HL-60/S4 (cell line): ENCODE measurements around the gene ASB7.
"Not testable (repeated sequence)": the region's sequence is repeated elsewhere in the genome, so short reads cannot be mapped to it uniquely, and the experiment has no call there.

Source experiments
- in situ Hi-C: fragments of 300-500 bp; cut with MboI; formaldehyde crosslinking; loops from 2 replicates; pipeline ENCODE4 v1.14.3; 2022; ENCODE audit warnings: low sequenced_read_pairs

ASB7 gene

GRCh38 chr15:100645671-100646070, 43.3 kb downstream of the ASB7 start:
- in situ Hi-C loops: loop anchor here (25.0 kb wide), 1 partner anchor 617 kb away; the partner anchor contains the start of gene CHSY1

- in situ Hi-C loops: loop anchor here (25.0 kb wide), 1 partner anchor 613 kb away; the partner anchor contains the start of gene CHSY1
These were observed 46.6 kb downstream of the ASB7 start for GRCh38 chr15:100648951-100649350.

- in situ Hi-C loops: no loop called here
These were observed 48.3 kb downstream of the ASB7 start for GRCh38 chr15:100650685-100651084.

GRCh38 chr15:100651253-100651652, 48.9 kb downstream of the ASB7 start:
- in situ Hi-C loops: no loop called here

GRCh38 chr15:100652116-100652515, 49.7 kb downstream of the ASB7 start:
- in situ Hi-C loops: no loop called here

GRCh38 chr15:100653608-100654007, 51.2 kb downstream of the ASB7 start:
- in situ Hi-C loops: no loop called here

GRCh38 chr15:100658895-100659294, 56.5 kb downstream of the ASB7 start:
- in situ Hi-C loops: no loop called here

- in situ Hi-C loops: no loop called here
These were observed 58.8 kb downstream of the ASB7 start for GRCh38 chr15:100661156-100661555.

GRCh38 chr15:100663086-100663914, 60.9 kb downstream of the ASB7 start:
- in situ Hi-C loops: no loop called here

- in situ Hi-C loops: no loop called here
These were observed 61.5 kb downstream of the ASB7 start for GRCh38 chr15:100663915-100664281.

GRCh38 chr15:100665570-100665969, 63.2 kb downstream of the ASB7 start:
- in situ Hi-C loops: no loop called here

GRCh38 chr15:100667405-100668347, 65.3 kb downstream of the ASB7 start:
- in situ Hi-C loops: no loop called here

- in situ Hi-C loops: no loop called here
These were observed 66.0 kb downstream of the ASB7 start for GRCh38 chr15:100668348-100668745.

- in situ Hi-C loops: no loop called here
These were observed 66.9 kb downstream of the ASB7 start for GRCh38 chr15:100669260-100669659.

GRCh38 chr15:100670505-100671021, 68.2 kb downstream of the ASB7 start:
- in situ Hi-C loops: no loop called here

GRCh38 chr15:100671124-100671680, 68.8 kb downstream of the ASB7 start:
- in situ Hi-C loops: no loop called here

- in situ Hi-C loops: no loop called here
These were observed 69.6 kb downstream of the ASB7 start for GRCh38 chr15:100671858-100672543.

- in situ Hi-C loops: no loop called here
These were observed 70.6 kb downstream of the ASB7 start for GRCh38 chr15:100672959-100673358.

- in situ Hi-C loops: not testable (repeated sequence)
These were observed 76.8 kb downstream of the ASB7 start for GRCh38 chr15:100679151-100679550.

- in situ Hi-C loops: no loop called here
These were observed 78.3 kb downstream of the ASB7 start for GRCh38 chr15:100680726-100681125.
